PFSK-1 (cell line): ENCODE measurements around the gene ZNF138.

Experiments
- FOXP2 ChIP-seq: optimal IDR thresholded peaks from 2 replicates; pipeline ENCODE3; 2011; ENCODE audit warnings: borderline replicate concordance, control low read depth, inconsistent platforms; ENCODE audit not compliant: insufficient read depth; ENCODE audit errors: extremely low read length, extremely low read depth
- POLR2AphosphoS5 ChIP-seq: IDR thresholded peaks from 2 replicates; pipeline ENCODE4 v1.6.1; 2012; ENCODE audit warnings: low read depth, mild to moderate bottlenecking, control low read depth, low read length, moderate library complexity
- SIN3A ChIP-seq: IDR thresholded peaks from 2 replicates; pipeline ENCODE4 v1.6.1; 2012; ENCODE audit warnings: mild to moderate bottlenecking, low read length, moderate library complexity, borderline replicate concordance; ENCODE audit not compliant: insufficient read depth
- TAF1 ChIP-seq: IDR thresholded peaks from 2 replicates; pipeline ENCODE4 v1.6.1; 2012; ENCODE audit warnings: low read length, control low read depth, borderline replicate concordance; ENCODE audit not compliant: insufficient read depth
- TF ChIP-seq, protein P1 (sequence below), 2 experiments: IDR thresholded peaks; 2 replicates each; pipeline versions ENCODE4 v1.6.1 to v1.8.0; 2011 to 2012; ENCODE audit warnings: low read depth in 2 of 2, low read length in 2 of 2, control low read depth in 1 of 2, inconsistent platforms in 1 of 2, mild to moderate bottlenecking in 1 of 2, moderate library complexity in 1 of 2; ENCODE audit not compliant: insufficient read depth in 1 of 2

Gene ZNF138

DNA sequence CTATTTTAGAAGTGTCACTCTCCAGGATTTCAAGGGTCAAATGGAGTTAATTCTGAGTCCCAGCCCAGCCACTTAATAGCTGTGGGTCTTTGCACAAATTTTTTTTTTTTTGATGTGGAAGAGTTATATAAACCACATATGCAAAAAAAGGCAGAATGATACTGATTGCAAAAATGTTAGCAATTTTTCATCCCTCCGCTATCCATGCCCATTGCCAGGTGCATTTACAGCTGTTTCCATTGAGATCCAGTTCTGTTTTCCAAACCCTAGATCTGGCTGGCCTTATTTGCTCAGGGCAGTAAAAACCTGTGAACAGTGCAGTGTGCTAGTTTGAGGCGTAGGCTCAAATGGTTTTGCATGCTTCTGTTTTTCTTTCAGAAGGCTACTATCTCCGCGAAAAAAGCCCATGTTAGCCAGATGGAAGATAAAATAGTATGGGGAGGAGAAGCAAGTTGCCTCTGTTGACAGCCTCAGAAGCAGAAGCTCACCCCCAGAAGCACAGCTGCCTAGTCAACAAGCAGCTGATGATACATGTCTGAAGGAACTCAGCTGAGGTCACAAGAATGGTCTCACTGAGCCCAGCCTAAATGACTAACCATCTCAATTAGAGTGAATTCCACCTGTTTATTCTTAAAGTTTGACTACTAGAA is 997 bp upstream of the ZNF138 start:
- TF ChIP-seq POLR2AphosphoS5 (no peak), TAF1 (no peak), FOXP2 (no peak), SIN3A (no peak)
- TF ChIP-seq, protein P1, sequence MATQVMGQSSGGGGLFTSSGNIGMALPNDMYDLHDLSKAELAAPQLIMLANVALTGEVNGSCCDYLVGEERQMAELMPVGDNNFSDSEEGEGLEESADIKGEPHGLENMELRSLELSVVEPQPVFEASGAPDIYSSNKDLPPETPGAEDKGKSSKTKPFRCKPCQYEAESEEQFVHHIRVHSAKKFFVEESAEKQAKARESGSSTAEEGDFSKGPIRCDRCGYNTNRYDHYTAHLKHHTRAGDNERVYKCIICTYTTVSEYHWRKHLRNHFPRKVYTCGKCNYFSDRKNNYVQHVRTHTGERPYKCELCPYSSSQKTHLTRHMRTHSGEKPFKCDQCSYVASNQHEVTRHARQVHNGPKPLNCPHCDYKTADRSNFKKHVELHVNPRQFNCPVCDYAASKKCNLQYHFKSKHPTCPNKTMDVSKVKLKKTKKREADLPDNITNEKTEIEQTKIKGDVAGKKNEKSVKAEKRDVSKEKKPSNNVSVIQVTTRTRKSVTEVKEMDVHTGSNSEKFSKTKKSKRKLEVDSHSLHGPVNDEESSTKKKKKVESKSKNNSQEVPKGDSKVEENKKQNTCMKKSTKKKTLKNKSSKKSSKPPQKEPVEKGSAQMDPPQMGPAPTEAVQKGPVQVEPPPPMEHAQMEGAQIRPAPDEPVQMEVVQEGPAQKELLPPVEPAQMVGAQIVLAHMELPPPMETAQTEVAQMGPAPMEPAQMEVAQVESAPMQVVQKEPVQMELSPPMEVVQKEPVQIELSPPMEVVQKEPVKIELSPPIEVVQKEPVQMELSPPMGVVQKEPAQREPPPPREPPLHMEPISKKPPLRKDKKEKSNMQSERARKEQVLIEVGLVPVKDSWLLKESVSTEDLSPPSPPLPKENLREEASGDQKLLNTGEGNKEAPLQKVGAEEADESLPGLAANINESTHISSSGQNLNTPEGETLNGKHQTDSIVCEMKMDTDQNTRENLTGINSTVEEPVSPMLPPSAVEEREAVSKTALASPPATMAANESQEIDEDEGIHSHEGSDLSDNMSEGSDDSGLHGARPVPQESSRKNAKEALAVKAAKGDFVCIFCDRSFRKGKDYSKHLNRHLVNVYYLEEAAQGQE (IDR thresholded peaks at IDR 0.05; ENCODE audit: insufficient read depth in 1 of 2, low read depth in 2 of 2, low read length in 2 of 2), result no peak

DNA sequence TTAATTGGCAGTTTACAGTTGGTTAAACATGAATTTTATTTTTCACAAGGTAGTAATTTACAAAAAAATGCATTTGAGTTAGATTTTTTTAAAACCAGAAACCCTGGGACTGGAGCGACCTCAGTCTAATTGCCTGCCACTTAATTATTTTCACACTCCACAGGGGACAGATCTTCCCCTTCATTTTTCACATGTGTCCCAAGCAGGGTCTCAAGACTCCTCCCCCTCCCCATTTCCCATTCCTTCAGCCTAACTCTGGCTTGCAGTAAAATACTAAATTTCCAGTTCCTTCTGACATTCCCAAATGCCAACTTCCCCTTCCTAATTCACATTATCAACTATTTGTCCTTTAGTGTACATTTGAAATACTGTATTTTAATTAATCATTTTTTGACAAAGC is 948 bp downstream of the ZNF138 start:
- TF ChIP-seq SIN3A, result no peak

DNA sequence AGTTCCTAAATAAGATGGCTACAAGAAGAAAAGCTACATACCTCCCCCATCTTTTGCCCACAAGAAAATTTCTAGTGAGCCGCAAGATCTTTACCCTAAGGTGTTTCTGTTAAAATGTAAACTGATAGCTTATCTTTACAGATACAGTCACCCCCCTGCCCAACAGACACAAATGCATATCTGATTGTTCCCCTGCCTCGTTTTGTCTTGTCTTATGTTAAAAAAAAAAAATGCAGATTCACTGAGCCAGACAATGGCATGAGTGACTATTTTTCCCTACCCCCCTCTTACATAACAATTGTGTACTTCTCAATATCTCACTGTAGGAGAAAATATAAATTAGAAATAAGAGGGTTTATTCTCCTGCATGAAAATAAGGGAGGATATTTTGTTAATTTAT is 8.5 kb downstream of the ZNF138 start:
- TF ChIP-seq POLR2AphosphoS5 (no peak), FOXP2 (no peak), SIN3A (no peak), TAF1 (no peak)
- TF ChIP-seq, protein P1 (IDR thresholded peaks at IDR 0.05; ENCODE audit: insufficient read depth in 1 of 2, low read depth in 2 of 2, low read length in 2 of 2), result no peak

DNA sequence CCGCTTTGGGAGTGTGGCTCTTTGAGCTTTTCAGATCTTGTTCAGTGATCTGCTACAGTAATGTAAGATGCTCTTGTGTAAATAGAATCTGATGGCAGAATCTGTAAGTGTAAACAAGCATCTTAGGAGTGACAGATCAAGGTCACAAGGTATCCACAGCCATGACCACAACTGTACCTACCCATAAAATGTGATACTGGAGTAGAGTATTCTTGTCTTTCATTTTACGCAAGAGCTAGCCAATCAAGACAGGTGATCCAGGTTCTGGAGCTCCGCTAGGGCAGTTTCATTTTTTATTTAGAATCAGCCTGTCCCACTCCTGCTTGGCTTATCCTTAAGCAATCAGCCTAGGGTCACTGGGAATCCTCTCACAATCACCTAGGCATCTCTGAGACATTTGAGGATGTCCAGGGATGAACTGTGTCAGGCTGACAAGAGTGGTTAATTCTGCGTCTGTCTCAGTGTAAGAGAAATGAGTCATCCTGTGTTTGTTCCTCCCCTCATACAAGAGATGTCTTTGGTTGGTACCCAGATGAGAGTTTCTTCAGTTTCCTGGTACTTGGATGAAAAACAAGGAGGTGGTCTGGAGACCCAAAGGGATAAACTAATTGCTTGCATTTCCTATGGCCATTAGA is 13.6 kb downstream of the ZNF138 start:
- TF ChIP-seq FOXP2 (no peak), POLR2AphosphoS5 (no peak), SIN3A (no peak), TAF1 (no peak)
- TF ChIP-seq, protein P1 (IDR thresholded peaks at IDR 0.05; ENCODE audit: insufficient read depth in 1 of 2, low read depth in 2 of 2, low read length in 2 of 2), result no peak

DNA sequence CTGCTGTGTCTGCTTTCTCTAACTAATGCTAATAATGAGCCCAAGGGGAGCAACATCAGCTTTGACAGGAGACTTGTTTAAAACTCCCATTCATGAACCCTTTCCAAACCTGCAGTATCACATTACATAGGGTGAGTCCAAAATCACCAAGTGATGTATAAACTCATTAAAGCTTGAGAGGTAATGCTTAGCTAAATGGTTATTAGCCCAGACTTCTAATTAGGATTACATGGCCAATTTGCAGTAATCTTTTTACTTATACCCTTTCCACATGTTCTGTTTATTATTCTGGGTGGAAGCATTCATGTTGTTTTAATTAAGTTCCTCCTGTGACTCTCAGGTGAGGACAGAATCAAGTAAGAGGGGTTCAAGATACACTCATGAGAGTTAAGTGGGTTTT is 17.5 kb downstream of the ZNF138 start:
- TF ChIP-seq TAF1, result no peak

DNA sequence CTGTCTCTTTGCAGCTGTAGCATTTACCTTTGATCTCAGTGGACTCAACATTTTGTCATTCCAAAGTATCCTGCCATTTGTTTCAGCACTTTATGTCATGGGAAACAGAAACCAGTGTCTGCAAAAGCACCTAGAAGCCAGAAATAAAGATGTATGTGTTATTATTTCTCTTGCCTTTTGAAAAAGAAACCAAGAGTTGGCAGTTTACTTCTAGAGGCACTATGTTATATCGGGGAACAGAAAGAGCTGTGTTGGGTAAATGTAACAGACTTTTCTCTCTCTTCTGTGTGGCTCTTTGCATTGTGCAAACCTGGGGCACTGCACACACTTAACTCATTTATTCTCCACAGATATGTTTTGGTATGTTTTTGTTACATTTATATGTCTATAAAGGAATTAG is 36.7 kb downstream of the ZNF138 start:
- TF ChIP-seq, protein P1 (IDR thresholded peaks at IDR 0.05; ENCODE audit: insufficient read depth in 1 of 2, low read depth in 2 of 2, low read length in 2 of 2), result no peak
- TF ChIP-seq TAF1, result no peak
- no peak for TF ChIP-seq FOXP2
- no peak for TF ChIP-seq POLR2AphosphoS5
- TF ChIP-seq SIN3A, result no peak
